GM12892 (cell line): Measurements from ENCODE around the gene DUS1L.

Experiments
- POLR2A ChIP-seq: IDR thresholded peaks from 2 replicates; pipeline ENCODE4 v1.6.1; 2011; ENCODE audit warnings: low read depth, low read length, control low read depth
- POLR2AphosphoS5 ChIP-seq: IDR thresholded peaks from 2 replicates; pipeline ENCODE4 v1.6.1; 2011; ENCODE audit warnings: low read depth, low read length, control low read depth

GRCh38 chr17:82018989-82019689, 46.5 kb downstream of the DUS1L start:
- TF ChIP-seq POLR2AphosphoS5 (no peak), POLR2A (no peak)
